ENCODE data around the gene TTC19.
"Not testable (repeated sequence)": the region's sequence is repeated elsewhere in the genome, so short reads cannot be mapped to it uniquely, and the experiment has no call there.

Gene TTC19

GRCh38 chr17:16040710-16041251 is 41.2 kb downstream of the TTC19 start:
- H3K4me1 ChIP-seq (ENCODE audit: insufficient read depth, low read length) = no peaks in the 10 kb centered on the region
- H3K9ac ChIP-seq (ENCODE audit: low read length) = no peak overlapping the region
- peaks cover 61% of the 10 kb centered on the region for H3K36me3 ChIP-seq (ENCODE audit: insufficient read depth, low read length)
- H3K9me3 ChIP-seq (ENCODE audit: low read length) = no peaks in the 10 kb centered on the region
- H3K27ac ChIP-seq (ENCODE audit: low read depth, low read length) = no peak overlapping the region
- H3K27me3 ChIP-seq (ENCODE audit: control insufficient read depth in 1 of 2, insufficient read depth in 2 of 2, low read length in 2 of 2) = no peaks in the 10 kb centered on the region
- H3K4me3 ChIP-seq (ENCODE audit: low read depth in 1 of 2, low read length in 2 of 2) = no peak overlapping the region

- no peaks in the 10 kb centered on the region for H3K27me3 ChIP-seq (ENCODE audit: control insufficient read depth in 1 of 2, insufficient read depth in 2 of 2, low read length in 2 of 2)
- no peak overlapping the region for H3K9ac ChIP-seq (ENCODE audit: low read length)
- H3K27ac ChIP-seq (ENCODE audit: low read depth, low read length) = no peak overlapping the region
- H3K4me3 ChIP-seq (ENCODE audit: low read depth in 1 of 2, low read length in 2 of 2) = no peak overlapping the region
- peaks cover 69% of the 10 kb centered on the region for H3K36me3 ChIP-seq (ENCODE audit: insufficient read depth, low read length)
- H3K4me1 ChIP-seq (ENCODE audit: insufficient read depth, low read length) = no peaks in the 10 kb centered on the region
- no peaks in the 10 kb centered on the region for H3K9me3 ChIP-seq (ENCODE audit: low read length)
Measured at GRCh38 chr17:16044487-16044886, 44.9 kb downstream of the TTC19 start.

DNA sequence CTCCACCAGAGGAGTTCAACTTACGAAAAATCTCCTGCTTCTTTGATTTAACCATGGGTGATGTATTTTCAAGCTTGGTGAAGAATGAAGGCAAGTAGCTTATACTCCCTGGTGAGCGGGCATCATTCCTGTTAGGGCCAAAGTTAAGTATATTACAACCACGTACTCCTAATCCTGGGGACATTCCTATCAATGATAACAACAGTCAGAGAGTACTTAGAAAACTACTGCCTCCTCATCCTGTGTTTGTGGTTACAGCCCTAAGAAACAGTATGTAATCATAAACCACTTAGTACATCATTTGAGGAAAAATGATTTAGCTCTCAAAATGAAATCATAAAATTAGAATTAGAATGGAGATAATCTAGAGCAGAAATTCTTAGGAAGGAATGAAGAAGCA is 47.3 kb downstream of the TTC19 start:
- peaks cover 59% of the 10 kb centered on the region for H3K36me3 ChIP-seq (ENCODE audit: insufficient read depth, low read length)
- H3K9ac ChIP-seq (ENCODE audit: low read length) = no peak overlapping the region
- no peaks in the 10 kb centered on the region for H3K9me3 ChIP-seq (ENCODE audit: low read length)
- no peak overlapping the region for H3K4me3 ChIP-seq (ENCODE audit: low read depth in 1 of 2, low read length in 2 of 2)
- no peak overlapping the region for H3K27ac ChIP-seq (ENCODE audit: low read depth, low read length)
- H3K27me3 ChIP-seq (ENCODE audit: control insufficient read depth in 1 of 2, insufficient read depth in 2 of 2, low read length in 2 of 2) = no peaks in the 10 kb centered on the region
- no peaks in the 10 kb centered on the region for H3K4me1 ChIP-seq (ENCODE audit: insufficient read depth, low read length)

GRCh38 chr17:16048811-16049449 is 49.3 kb downstream of the TTC19 start:
- Histone ChIP-seq H3K36me3 (ENCODE audit: insufficient read depth, low read length) (peaks cover 55% of the 10 kb centered on the region), H3K4me1 (ENCODE audit: insufficient read depth, low read length) (no peaks in the 10 kb centered on the region), H3K27me3 (ENCODE audit: control insufficient read depth in 1 of 2, insufficient read depth in 2 of 2, low read length in 2 of 2) (no peaks in the 10 kb centered on the region), H3K4me3 (ENCODE audit: low read depth in 1 of 2, low read length in 2 of 2) (no peak overlapping the region), H3K9me3 (ENCODE audit: low read length) (no peaks in the 10 kb centered on the region), H3K27ac (ENCODE audit: low read depth, low read length) (no peak overlapping the region), H3K9ac (ENCODE audit: low read length) (no peak overlapping the region)

GRCh38 chr17:16050844-16051243 is 51.2 kb downstream of the TTC19 start:
- Histone ChIP-seq H3K4me1 (ENCODE audit: insufficient read depth, low read length) (no peaks in the 10 kb centered on the region), H3K4me3 (ENCODE audit: low read depth in 1 of 2, low read length in 2 of 2) (no peak overlapping the region), H3K9ac (ENCODE audit: low read length) (no peak overlapping the region), H3K36me3 (ENCODE audit: insufficient read depth, low read length) (peaks cover 47% of the 10 kb centered on the region), H3K27me3 (ENCODE audit: control insufficient read depth in 1 of 2, insufficient read depth in 2 of 2, low read length in 2 of 2) (no peaks in the 10 kb centered on the region), H3K9me3 (ENCODE audit: low read length) (no peaks in the 10 kb centered on the region), H3K27ac (ENCODE audit: low read depth, low read length) (no peak overlapping the region)

DNA sequence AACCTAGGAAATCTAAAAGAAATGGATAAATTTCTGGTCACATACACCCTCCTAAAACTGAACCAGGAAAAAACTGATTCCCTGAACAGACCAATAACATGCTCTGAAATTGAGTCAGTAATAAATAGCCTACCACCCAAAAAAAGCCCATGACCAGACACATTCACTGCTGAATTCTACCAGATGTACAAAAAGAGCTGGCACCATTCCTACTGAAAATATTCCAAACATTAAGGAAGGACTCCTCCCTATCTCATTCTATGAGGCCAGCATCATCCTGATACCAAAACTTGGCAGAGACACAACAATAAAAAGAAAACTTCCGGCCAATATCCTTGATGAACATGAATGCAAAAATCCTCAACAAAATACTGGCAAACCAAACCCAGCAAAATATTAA is 52.9 kb downstream of the TTC19 start:
- H3K9me3 ChIP-seq (ENCODE audit: low read length) = no peaks in the 10 kb centered on the region
- H3K27ac ChIP-seq (ENCODE audit: low read depth, low read length) = no peak overlapping the region
- peaks cover 42% of the 10 kb centered on the region for H3K36me3 ChIP-seq (ENCODE audit: insufficient read depth, low read length)
- no peaks in the 10 kb centered on the region for H3K27me3 ChIP-seq (ENCODE audit: control insufficient read depth in 1 of 2, insufficient read depth in 2 of 2, low read length in 2 of 2)
- no peak overlapping the region for H3K9ac ChIP-seq (ENCODE audit: low read length)
- no peak overlapping the region for H3K4me3 ChIP-seq (ENCODE audit: low read depth in 1 of 2, low read length in 2 of 2)
- no peaks in the 10 kb centered on the region for H3K4me1 ChIP-seq (ENCODE audit: insufficient read depth, low read length)

- H3K9me3 ChIP-seq (ENCODE audit: low read length); H3K27me3 ChIP-seq (ENCODE audit: control insufficient read depth in 1 of 2, insufficient read depth in 2 of 2, low read length in 2 of 2); H3K27ac ChIP-seq (ENCODE audit: low read depth, low read length); H3K4me3 ChIP-seq (ENCODE audit: low read depth in 1 of 2, low read length in 2 of 2); H3K9ac ChIP-seq (ENCODE audit: low read length): not testable (repeated sequence)
- peaks cover 19% of the 10 kb centered on the region for H3K4me1 ChIP-seq (ENCODE audit: insufficient read depth, low read length)
- H3K36me3 ChIP-seq (ENCODE audit: insufficient read depth, low read length) = peaks cover 25% of the 10 kb centered on the region
Measured at GRCh38 chr17:16055139-16055538, 55.5 kb downstream of the TTC19 start.

- peaks cover 21% of the 10 kb centered on the region for H3K4me1 ChIP-seq (ENCODE audit: insufficient read depth, low read length)
- H3K27ac ChIP-seq (ENCODE audit: low read depth, low read length) = no peak overlapping the region
- H3K36me3 ChIP-seq (ENCODE audit: insufficient read depth, low read length) = peaks cover 60% of the 10 kb centered on the region
- H3K27me3 ChIP-seq (ENCODE audit: control insufficient read depth in 1 of 2, insufficient read depth in 2 of 2, low read length in 2 of 2) = no peaks in the 10 kb centered on the region
- H3K9ac ChIP-seq (ENCODE audit: low read length) = no peak overlapping the region
- H3K9me3 ChIP-seq (ENCODE audit: low read length) = no peaks in the 10 kb centered on the region
- no peak overlapping the region for H3K4me3 ChIP-seq (ENCODE audit: low read depth in 1 of 2, low read length in 2 of 2)
Measured at GRCh38 chr17:16061631-16062030, 62.0 kb downstream of the TTC19 start.

- H3K27me3 ChIP-seq (ENCODE audit: control insufficient read depth in 1 of 2, insufficient read depth in 2 of 2, low read length in 2 of 2) = no peaks in the 10 kb centered on the region
Measured at GRCh38 chr17:16066125-16066524, 66.5 kb downstream of the TTC19 start.

GRCh38 chr17:16068323-16068722 is 68.7 kb downstream of the TTC19 start:
- H3K9me3 ChIP-seq (ENCODE audit: low read length) = no peaks in the 10 kb centered on the region
- H3K4me3 ChIP-seq (ENCODE audit: low read depth in 1 of 2, low read length in 2 of 2) = no peak overlapping the region
- H3K27me3 ChIP-seq (ENCODE audit: control insufficient read depth in 1 of 2, insufficient read depth in 2 of 2, low read length in 2 of 2) = no peaks in the 10 kb centered on the region
- H3K36me3 ChIP-seq (ENCODE audit: insufficient read depth, low read length) = peaks cover 66% of the 10 kb centered on the region
- no peak overlapping the region for H3K9ac ChIP-seq (ENCODE audit: low read length)
- no peak overlapping the region for H3K27ac ChIP-seq (ENCODE audit: low read depth, low read length)
- H3K4me1 ChIP-seq (ENCODE audit: insufficient read depth, low read length) = peaks cover 12% of the 10 kb centered on the region

More at GRCh38 chr17:16066125-16066524, 66.5 kb downstream of the TTC19 start:
- Histone ChIP-seq H3K9me3 (ENCODE audit: low read length) (no peaks in the 10 kb centered on the region), H3K27ac (ENCODE audit: low read depth, low read length) (no peak overlapping the region), H3K36me3 (ENCODE audit: insufficient read depth, low read length) (peaks cover 70% of the 10 kb centered on the region), H3K4me1 (ENCODE audit: insufficient read depth, low read length) (peaks cover 12% of the 10 kb centered on the region), H3K9ac (ENCODE audit: low read length) (no peak overlapping the region), H3K4me3 (ENCODE audit: low read depth in 1 of 2, low read length in 2 of 2) (no peak overlapping the region)

DNA sequence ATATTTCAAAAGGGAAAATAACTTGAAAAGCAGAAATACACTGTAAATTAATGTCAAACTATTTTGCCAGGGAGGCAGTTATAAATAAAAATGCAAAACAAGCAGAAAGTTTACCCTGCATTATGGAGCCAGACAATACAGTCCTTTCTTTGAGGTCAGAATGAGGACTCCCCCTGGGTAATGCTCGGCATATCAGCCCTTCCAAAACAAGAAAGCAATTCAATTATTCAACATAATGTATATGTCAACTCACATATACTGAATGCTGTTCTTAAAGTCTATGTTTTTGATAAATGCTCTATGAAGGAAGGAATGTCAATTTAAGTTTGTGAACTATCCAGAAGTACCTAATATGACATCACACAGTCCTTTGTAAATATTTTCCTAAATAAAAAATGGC is 72.4 kb downstream of the TTC19 start:
- no peak overlapping the region for H3K9ac ChIP-seq (ENCODE audit: low read length)
- peaks cover 7% of the 10 kb centered on the region for H3K4me1 ChIP-seq (ENCODE audit: insufficient read depth, low read length)
- no peaks in the 10 kb centered on the region for H3K27me3 ChIP-seq (ENCODE audit: control insufficient read depth in 1 of 2, insufficient read depth in 2 of 2, low read length in 2 of 2)
- H3K9me3 ChIP-seq (ENCODE audit: low read length) = no peaks in the 10 kb centered on the region
- H3K27ac ChIP-seq (ENCODE audit: low read depth, low read length) = no peak overlapping the region
- peaks cover 49% of the 10 kb centered on the region for H3K36me3 ChIP-seq (ENCODE audit: insufficient read depth, low read length)
- H3K4me3 ChIP-seq (ENCODE audit: low read depth in 1 of 2, low read length in 2 of 2) = no peak overlapping the region

DNA sequence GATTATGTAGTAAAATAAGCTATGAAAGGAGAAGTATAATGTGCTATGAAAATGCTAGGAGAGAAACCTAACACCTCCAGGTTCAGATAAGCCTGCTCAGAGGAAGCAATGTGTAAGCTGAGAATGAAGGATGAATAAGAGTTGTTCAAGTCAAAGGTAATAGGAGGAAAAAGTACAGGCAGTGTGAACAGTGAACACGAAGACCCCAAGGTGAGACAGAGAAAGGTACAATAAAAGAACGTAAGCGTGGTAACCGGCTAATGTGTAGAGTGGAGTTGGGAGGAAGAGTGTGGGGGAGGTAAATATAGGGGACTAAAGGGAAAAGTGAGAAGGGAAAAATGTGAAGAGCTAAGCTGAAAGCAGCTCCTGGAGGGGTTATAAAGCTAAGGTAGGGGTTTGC is 74.2 kb downstream of the TTC19 start:
- Histone ChIP-seq H3K4me1 (ENCODE audit: insufficient read depth, low read length) (no peaks in the 10 kb centered on the region), H3K36me3 (ENCODE audit: insufficient read depth, low read length) (peaks cover 52% of the 10 kb centered on the region), H3K4me3 (ENCODE audit: low read depth in 1 of 2, low read length in 2 of 2) (no peak overlapping the region), H3K27ac (ENCODE audit: low read depth, low read length) (no peak overlapping the region), H3K9me3 (ENCODE audit: low read length) (no peaks in the 10 kb centered on the region), H3K9ac (ENCODE audit: low read length) (no peak overlapping the region), H3K27me3 (ENCODE audit: control insufficient read depth in 1 of 2, insufficient read depth in 2 of 2, low read length in 2 of 2) (no peaks in the 10 kb centered on the region)

All from muscle layer of colon (tissue), 2 donors.